Hematopoietic multipotent progenitor cell treated with erythropoietin and hydrocortisone succinate and interleukin-3 and kit ligand, for 17 days (in vitro differentiated cells): ENCODE data around the gene ARHGAP24.
"Not testable (repeated sequence)": the region's sequence is repeated elsewhere in the genome, so short reads cannot be mapped to it uniquely, and the experiment has no call there.

Experiments
- DNase-seq: peaks from one replicate; pipeline ENCODE4 v3.0.0-alpha.2; 2015; ENCODE audit warnings: low spot score

ARHGAP24 gene

GRCh38 chr4:85964298-85964697 is 489.3 kb downstream of the ARHGAP24 start:
- DNase-seq, result no peak

- not testable (repeated sequence) for DNase-seq
Observed at GRCh38 chr4:85965017-85965416, 490.1 kb downstream of the ARHGAP24 start.

DNA sequence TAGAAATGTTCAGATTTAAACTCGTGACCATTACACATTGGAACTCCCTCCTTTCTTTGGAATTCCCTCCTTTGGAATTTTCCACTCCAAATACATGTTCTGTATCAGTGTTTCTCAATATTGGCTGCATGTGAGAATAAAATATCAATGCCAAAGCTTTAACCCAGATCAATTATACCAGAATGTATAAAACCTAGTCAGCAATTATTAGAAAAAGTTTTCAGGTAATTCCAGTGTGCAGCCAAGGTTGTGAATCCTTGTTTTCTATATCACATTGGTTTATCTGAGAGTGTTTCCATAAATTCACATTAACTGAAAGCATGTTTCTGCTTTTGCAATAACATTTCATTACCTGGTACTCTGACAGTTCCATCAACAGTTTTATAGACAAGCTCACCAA is 490.6 kb downstream of the ARHGAP24 start:
- DNase-seq, result no peak

DNA sequence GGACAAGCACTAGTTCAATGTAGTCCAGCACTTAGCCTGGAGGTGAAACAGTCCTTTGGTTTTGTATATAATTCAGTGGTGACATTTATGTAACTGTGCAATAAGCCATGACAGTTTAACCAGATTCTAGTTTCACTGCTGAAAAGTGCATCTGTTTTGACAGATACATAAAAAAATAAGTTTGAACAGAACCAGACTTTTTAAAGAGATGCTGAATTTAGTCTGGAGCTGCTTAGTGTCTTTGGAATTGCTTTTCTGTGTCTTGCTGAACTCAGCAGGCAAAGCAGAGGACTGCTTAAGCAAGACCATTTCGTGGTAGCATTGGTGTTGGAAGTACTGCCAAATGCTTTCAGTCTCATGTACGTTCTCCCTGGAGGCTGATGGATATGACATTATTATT is 491.4 kb downstream of the ARHGAP24 start:
- no peak for DNase-seq

- no peak for DNase-seq
Observed at GRCh38 chr4:85967872-85968271, 492.9 kb downstream of the ARHGAP24 start.

GRCh38 chr4:85968945-85969819 is 494.2 kb downstream of the ARHGAP24 start:
- DNase-seq, result no peak

- no peak for DNase-seq
Observed at GRCh38 chr4:85970535-85970934, 495.6 kb downstream of the ARHGAP24 start.

GRCh38 chr4:85979276-85979675 is 504.3 kb downstream of the ARHGAP24 start:
- DNase-seq, result no peak

DNA sequence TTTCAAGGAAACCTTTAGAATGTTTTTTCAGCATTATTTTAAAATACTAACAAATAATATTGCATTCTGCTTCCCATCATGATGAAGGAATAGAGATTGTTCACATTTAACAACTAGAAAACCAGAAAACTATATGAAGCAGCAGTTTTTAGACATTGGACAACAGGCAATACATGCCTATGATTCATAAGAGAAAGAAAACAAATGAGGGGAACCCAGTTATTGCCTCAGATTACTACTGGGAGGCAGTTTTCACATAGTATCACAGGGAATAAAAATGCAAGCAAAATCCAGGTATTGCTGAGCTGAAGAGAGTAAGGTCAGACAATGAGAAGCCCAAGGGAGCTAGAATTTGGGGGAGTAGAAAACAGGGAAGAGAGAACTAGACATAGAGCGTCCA is 511.3 kb downstream of the ARHGAP24 start:
- no peak for DNase-seq

DNA sequence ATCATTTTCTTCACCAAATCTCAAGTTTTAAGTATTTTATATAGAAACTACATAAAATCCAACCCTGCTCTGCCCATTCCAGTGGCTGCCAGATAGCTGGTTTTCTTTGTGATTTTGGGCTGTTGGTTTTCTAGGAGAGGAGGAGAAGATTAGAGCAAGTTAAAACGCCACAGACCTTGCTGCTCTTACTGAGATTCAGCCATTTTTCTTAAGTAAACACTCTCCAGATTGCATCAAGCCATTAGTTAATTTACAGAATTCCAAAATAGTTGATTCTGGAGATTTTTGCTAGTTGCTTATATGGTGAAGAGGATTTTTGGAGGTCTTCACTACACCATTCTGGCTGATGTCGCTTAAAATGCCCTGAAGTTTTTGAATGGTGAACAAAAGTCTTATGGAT is 518.7 kb downstream of the ARHGAP24 start:
- no peak for DNase-seq

DNA sequence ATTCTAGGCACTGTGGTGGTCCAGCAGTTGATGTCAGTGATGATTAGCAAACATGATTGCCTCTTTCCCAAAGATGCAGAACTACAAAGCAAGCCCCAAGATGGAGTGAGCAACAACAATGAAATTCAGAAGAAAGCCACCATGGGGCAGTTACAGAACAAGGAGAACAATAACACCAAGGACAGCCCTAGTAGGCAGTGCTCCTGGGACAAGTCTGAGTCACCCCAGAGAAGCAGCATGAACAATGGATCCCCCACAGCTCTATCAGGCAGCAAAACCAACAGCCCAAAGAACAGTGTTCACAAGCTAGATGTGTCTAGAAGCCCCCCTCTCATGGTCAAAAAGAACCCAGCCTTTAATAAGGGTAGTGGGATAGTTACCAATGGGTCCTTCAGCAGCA is 519.6 kb downstream of the ARHGAP24 start:
- DNase-seq, result no peak

DNA sequence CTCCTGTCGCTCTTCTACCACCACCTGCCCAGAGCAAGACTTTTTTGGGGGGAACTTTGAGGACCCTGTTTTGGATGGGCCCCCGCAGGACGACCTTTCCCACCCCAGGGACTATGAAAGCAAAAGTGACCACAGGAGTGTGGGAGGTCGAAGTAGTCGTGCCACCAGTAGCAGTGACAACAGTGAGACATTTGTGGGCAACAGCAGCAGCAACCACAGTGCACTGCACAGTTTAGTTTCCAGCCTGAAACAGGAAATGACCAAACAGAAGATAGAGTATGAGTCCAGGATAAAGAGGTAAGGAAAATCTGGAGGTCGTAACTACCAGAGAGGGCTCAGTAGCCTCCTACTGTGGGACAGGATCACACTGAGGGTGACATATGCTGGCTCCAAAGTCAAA is 520.4 kb downstream of the ARHGAP24 start:
- DNase-seq, result no peak

DNA sequence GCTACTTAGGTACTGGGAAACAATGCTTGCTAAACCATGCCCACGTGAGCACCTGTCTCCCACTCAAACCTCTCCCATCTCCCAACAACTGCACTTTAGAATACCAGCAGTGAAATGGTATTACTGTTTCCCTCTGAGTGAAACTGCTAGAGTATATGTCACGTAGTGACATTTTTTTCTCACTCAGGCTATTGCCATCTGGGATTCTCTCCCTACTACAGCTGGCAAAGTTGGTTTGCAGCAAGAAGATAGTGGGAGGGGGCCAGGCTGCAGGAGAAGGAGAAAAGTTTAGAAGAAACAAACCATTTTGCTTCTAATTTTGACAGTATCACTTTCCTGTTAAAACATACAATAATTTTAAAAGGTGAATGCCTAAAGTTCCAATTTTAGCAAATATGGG is 526.6 kb downstream of the ARHGAP24 start:
- no peak for DNase-seq

DNA sequence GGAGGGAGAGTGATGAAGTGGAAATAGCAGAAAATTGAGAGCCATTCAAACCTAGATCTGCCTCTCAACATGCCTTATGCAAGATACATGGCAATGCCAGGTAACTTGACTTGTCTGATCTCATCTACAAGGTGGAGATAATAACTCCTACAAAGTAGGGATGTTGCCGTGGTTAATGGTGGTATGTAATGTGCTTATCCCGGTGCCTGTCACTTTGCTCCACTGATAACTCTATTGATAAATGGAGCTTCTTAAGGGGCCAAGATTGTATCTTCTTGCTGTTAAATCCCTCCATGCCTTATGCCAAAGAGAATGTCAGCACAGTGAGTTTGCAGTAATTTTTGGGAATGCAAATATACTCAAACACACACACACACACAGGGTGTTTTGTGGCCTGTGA is 529.1 kb downstream of the ARHGAP24 start:
- no peak for DNase-seq

- DNase-seq, result no peak
Observed at GRCh38 chr4:86006057-86006456, 531.1 kb downstream of the ARHGAP24 start.

DNA sequence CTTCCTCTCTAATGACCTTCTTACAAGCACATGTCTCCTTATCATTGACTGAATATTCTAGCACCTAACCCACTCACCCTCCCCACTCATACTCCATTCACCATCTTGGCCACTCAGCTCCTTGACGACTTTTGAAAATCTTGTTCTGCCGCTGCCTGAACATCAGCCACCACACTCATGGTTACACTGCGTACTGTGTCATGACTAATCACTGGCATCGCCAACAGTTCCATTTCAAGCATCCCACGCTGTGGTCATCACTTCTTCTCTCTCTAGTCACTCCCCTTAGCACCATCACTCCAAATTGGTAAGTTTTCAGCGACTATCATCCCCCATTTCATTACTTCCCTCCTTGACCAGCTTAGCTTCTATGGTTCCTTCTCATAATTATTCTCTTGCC is 532.1 kb downstream of the ARHGAP24 start:
- DNase-seq, result no peak

- DNase-seq, result no peak
Observed at GRCh38 chr4:86011117-86011516, 536.2 kb downstream of the ARHGAP24 start.

DNA sequence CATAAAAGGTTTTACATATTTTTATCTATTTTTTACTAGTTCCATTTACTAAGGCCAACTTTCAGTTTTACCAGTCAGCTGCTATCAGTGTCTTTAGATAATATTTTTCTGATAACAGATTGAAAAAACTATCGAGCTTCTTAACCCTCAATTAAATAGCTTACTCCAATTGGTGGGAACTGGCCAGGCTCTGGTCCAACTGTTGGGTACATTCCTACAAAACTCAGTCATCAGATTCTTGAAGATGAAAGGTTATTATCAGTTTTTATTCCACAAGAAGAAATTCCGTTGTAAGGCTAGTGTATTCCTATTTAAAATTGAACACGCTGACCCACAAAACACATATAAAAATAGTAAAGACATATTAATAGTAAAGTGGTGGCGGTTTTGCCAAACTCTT is 538.7 kb downstream of the ARHGAP24 start:
- DNase-seq, result no peak

DNA sequence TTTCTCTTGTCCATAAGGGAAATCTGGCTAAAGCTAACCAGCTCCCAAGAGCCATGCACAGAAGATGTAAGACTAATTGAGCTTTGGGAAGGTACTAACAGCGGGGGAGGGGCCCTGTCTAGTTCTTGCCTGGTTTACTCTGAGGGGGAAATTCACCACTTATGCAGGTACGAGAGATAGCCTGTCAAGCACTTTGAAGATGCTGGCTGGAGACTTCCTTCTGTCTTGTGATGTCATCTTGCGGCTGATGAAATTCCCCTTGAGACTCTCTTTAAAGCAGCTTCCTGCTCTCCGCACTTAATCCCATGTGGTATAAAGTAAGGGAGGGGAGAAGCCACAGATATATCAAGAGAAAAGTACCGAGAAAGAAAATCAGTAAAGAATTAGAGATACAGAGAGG is 539.6 kb downstream of the ARHGAP24 start:
- no peak for DNase-seq

- DNase-seq, result no peak
Observed at GRCh38 chr4:86015412-86016350, 540.7 kb downstream of the ARHGAP24 start.

GRCh38 chr4:86019362-86019761 is 544.4 kb downstream of the ARHGAP24 start:
- no peak for DNase-seq

GRCh38 chr4:86019906-86020305 is 545.0 kb downstream of the ARHGAP24 start:
- no peak for DNase-seq

GRCh38 chr4:86021671-86022070 is 546.7 kb downstream of the ARHGAP24 start:
- DNase-seq, result not testable (repeated sequence)
